Trophoblast cell (in vitro differentiated cells and primary cell): ENCODE measurements around the gene CCDC70.
"Not testable (repeated sequence)": the region's sequence is repeated elsewhere in the genome, so short reads cannot be mapped to it uniquely, and the experiment has no call there.

Source experiments
- DNase-seq, 2 donors: peaks; one replicate each; pipeline ENCODE4 v3.0.0-alpha.2; 2016
- H2AFZ ChIP-seq: 2 replicates; pipeline ENCODE4 v1.6.1; 2013; ENCODE audit warnings: low read length, moderate library complexity, mild to moderate bottlenecking; ENCODE audit not compliant: insufficient read depth, poor library complexity
- H2AK5ac ChIP-seq: 2 replicates; pipeline ENCODE4 v1.6.1; 2013; ENCODE audit warnings: mild to moderate bottlenecking, low read length
- H2BK120ac ChIP-seq: 2 replicates; pipeline ENCODE4 v1.6.1; 2013; ENCODE audit warnings: low read length, mild to moderate bottlenecking, moderate library complexity; ENCODE audit not compliant: insufficient read depth, poor library complexity
- H2BK12ac ChIP-seq: 2 replicates; pipeline ENCODE4 v1.6.1; 2013; ENCODE audit warnings: mild to moderate bottlenecking, low read length, moderate library complexity
- H2BK5ac ChIP-seq: 2 replicates; pipeline ENCODE4 v1.6.1; 2013; ENCODE audit warnings: low read length, low read depth, moderate library complexity, mild to moderate bottlenecking; ENCODE audit not compliant: poor library complexity
- H3K14ac ChIP-seq: 2 replicates; pipeline ENCODE4 v1.6.1; 2013; ENCODE audit warnings: mild to moderate bottlenecking, low read length
- H3K18ac ChIP-seq: 2 replicates; pipeline ENCODE4 v1.6.1; 2013; ENCODE audit warnings: mild to moderate bottlenecking, low read length
- H3K23ac ChIP-seq: 2 replicates; pipeline ENCODE4 v1.6.1; 2013; ENCODE audit warnings: low read length
- H3K27ac ChIP-seq: 2 replicates; pipeline ENCODE4 v1.5.1; 2013; ENCODE audit warnings: low read depth, mild to moderate bottlenecking, inconsistent platforms, low read length, moderate library complexity
- H3K27me3 ChIP-seq: 2 replicates; pipeline ENCODE4 v1.6.1; 2013; ENCODE audit warnings: inconsistent platforms, mild to moderate bottlenecking, low read length, moderate library complexity; ENCODE audit not compliant: insufficient read depth
- H3K36me3 ChIP-seq, 2 experiments: 1 replicate in 1 of 2; 2 replicates in 1 of 2; pipeline ENCODE4 v1.6.1; 2013; ENCODE audit warnings: low read length in 2 of 2, mild to moderate bottlenecking in 2 of 2, moderate library complexity in 1 of 2; ENCODE audit not compliant: insufficient read depth in 2 of 2, control insufficient read depth in 1 of 2
- H3K4ac ChIP-seq: 2 replicates; pipeline ENCODE4 v1.6.1; 2013; ENCODE audit warnings: low read depth, mild to moderate bottlenecking, low read length, moderate library complexity
- H3K4me1 ChIP-seq, 2 experiments: 1 replicate in 1 of 2; 2 replicates in 1 of 2; pipeline ENCODE4 v1.6.1; 2013; ENCODE audit warnings: low read length in 2 of 2, mild to moderate bottlenecking in 2 of 2, moderate library complexity in 1 of 2; ENCODE audit not compliant: insufficient read depth in 2 of 2, control insufficient read depth in 1 of 2
- H3K4me2 ChIP-seq: 2 replicates; pipeline ENCODE4 v1.6.1; 2013; ENCODE audit warnings: inconsistent platforms, mild to moderate bottlenecking, low read length, moderate library complexity
- H3K4me3 ChIP-seq: 2 replicates; pipeline ENCODE4 v1.5.1; 2013; ENCODE audit warnings: mild to moderate bottlenecking, low read depth, low read length, inconsistent platforms
- H3K79me1 ChIP-seq: one replicate; pipeline ENCODE4 v1.6.1; 2013; ENCODE audit warnings: low read length
- H3K79me2 ChIP-seq: 2 replicates; pipeline ENCODE4 v1.6.1; 2013; ENCODE audit warnings: low read length, mild to moderate bottlenecking; ENCODE audit not compliant: control insufficient read depth, insufficient read depth, poor library complexity
- H3K9ac ChIP-seq: 2 replicates; pipeline ENCODE4 v1.6.1; 2013; ENCODE audit warnings: mild to moderate bottlenecking, low read length
- H3K9me3 ChIP-seq: 2 replicates; pipeline ENCODE4 v1.6.1; 2013; ENCODE audit warnings: low read depth, mild to moderate bottlenecking, control low read depth, inconsistent platforms, low read length; ENCODE audit not compliant: insufficient read depth
- H4K12ac ChIP-seq: 2 replicates; pipeline ENCODE4 v1.6.1; 2013; ENCODE audit warnings: low read depth, mild to moderate bottlenecking, low read length, moderate library complexity
- H4K8ac ChIP-seq: 2 replicates; pipeline ENCODE4 v1.6.1; 2013; ENCODE audit warnings: low read depth, mild to moderate bottlenecking, low read length, moderate library complexity
- H4K91ac ChIP-seq: one replicate; pipeline ENCODE4 v1.6.1; 2013; ENCODE audit warnings: low read depth, mild to moderate bottlenecking, low read length, moderate library complexity
- WGBS: extraction: QIAGEN DNeasy Blood & Tissue Kit; methylation state at CpG from one replicate; pipeline ENCODE4 v1.1.7; 2013; ENCODE audit warnings: missing lambda C conversion rate; ENCODE audit not compliant: insufficient read length, insufficient coverage; ENCODE audit errors: extremely low coverage; 5-methylcytosine and 5-hydroxymethylcytosine counted together

Gene CCDC70

GRCh38 chr13:51823359-51823758 is 38.4 kb upstream of the CCDC70 start:
- Histone ChIP-seq H3K27me3 (no peaks in the 10 kb centered on the region), H3K14ac (no peak overlapping the region), H2BK12ac (no peak overlapping the region), H3K27ac (no peak overlapping the region), H2AK5ac (no peak overlapping the region), H4K91ac (no peak overlapping the region), H3K9me3 (no peaks in the 10 kb centered on the region), H2BK5ac (no peak overlapping the region), H3K4me2 (no peak overlapping the region), H3K4ac (no peak overlapping the region), H3K23ac (no peak overlapping the region), H3K4me3 (no peak overlapping the region), H4K8ac (no peak overlapping the region), H3K4me1 (no peaks in the 10 kb centered on the region), H3K79me1 (no peaks in the 10 kb centered on the region), H2BK120ac (no peak overlapping the region), H3K18ac (no peak overlapping the region), H3K36me3 (no peaks in the 10 kb centered on the region), H2AFZ (no peak overlapping the region), H3K9ac (no peak overlapping the region), H4K12ac (no peak overlapping the region), H3K79me2 (no peaks in the 10 kb centered on the region)
- no peak for DNase-seq
- no CpG with 5 or more reads among the region's 2 CpGs for WGBS

- Histone ChIP-seq H2BK5ac (no peak overlapping the region), H3K4me1 (no peaks in the 10 kb centered on the region), H3K79me2 (no peaks in the 10 kb centered on the region), H3K36me3 (no peaks in the 10 kb centered on the region), H3K18ac (no peak overlapping the region), H4K12ac (no peak overlapping the region), H3K4ac (no peak overlapping the region), H3K4me3 (no peak overlapping the region), H3K9ac (no peak overlapping the region), H2BK12ac (no peak overlapping the region), H2AFZ (no peak overlapping the region), H3K79me1 (no peaks in the 10 kb centered on the region), H2BK120ac (no peak overlapping the region), H4K91ac (no peak overlapping the region), H4K8ac (no peak overlapping the region), H3K23ac (no peak overlapping the region), H3K4me2 (no peak overlapping the region), H3K27me3 (no peaks in the 10 kb centered on the region), H3K27ac (no peak overlapping the region), H3K9me3 (no peaks in the 10 kb centered on the region), H3K14ac (no peak overlapping the region), H2AK5ac (no peak overlapping the region)
- whole genome bisulfite sequencing = no CpG with 5 or more reads among the region's 2 CpGs
- no peak for DNase-seq
These were observed 37.9 kb upstream of the CCDC70 start for GRCh38 chr13:51823863-51824262.

GRCh38 chr13:51824712-51825111 is 37.1 kb upstream of the CCDC70 start:
- not testable (repeated sequence) for H3K23ac ChIP-seq, DNase-seq, H2BK12ac ChIP-seq, H3K14ac ChIP-seq, H2BK120ac ChIP-seq, H3K4me3 ChIP-seq, H3K27me3 ChIP-seq, H3K27ac ChIP-seq, H3K79me1 ChIP-seq, H3K9me3 ChIP-seq, H3K18ac ChIP-seq, H3K4me2 ChIP-seq, H2AFZ ChIP-seq, H3K9ac ChIP-seq, H4K91ac ChIP-seq, H4K12ac ChIP-seq, H2AK5ac ChIP-seq, H3K4me1 ChIP-seq, H3K79me2 ChIP-seq, H3K36me3 ChIP-seq, H3K4ac ChIP-seq, H2BK5ac ChIP-seq, H4K8ac ChIP-seq
- no CpG with 5 or more reads among the region's 11 CpGs for WGBS

GRCh38 chr13:51825165-51825592 is 36.6 kb upstream of the CCDC70 start:
- H3K4me2 ChIP-seq = no peak overlapping the region
- H4K91ac ChIP-seq = no peak overlapping the region
- no peak overlapping the region for H2BK12ac ChIP-seq
- H4K8ac ChIP-seq = no peak overlapping the region
- H3K4me3 ChIP-seq = no peak overlapping the region
- no peak overlapping the region for H2AFZ ChIP-seq
- H4K12ac ChIP-seq = no peak overlapping the region
- H2AK5ac ChIP-seq = no peak overlapping the region
- H2BK120ac ChIP-seq = no peak overlapping the region
- H3K23ac ChIP-seq = no peak overlapping the region
- no peak overlapping the region for H3K27ac ChIP-seq
- no peaks in the 10 kb centered on the region for H3K4me1 ChIP-seq
- no peaks in the 10 kb centered on the region for H3K79me1 ChIP-seq
- no peak overlapping the region for H3K4ac ChIP-seq
- H3K79me2 ChIP-seq = no peaks in the 10 kb centered on the region
- no peaks in the 10 kb centered on the region for H3K27me3 ChIP-seq
- no peak overlapping the region for H2BK5ac ChIP-seq
- no peak overlapping the region for H3K9ac ChIP-seq
- H3K14ac ChIP-seq = no peak overlapping the region
- H3K9me3 ChIP-seq = no peaks in the 10 kb centered on the region
- WGBS = no CpG with 5 or more reads among the region's 2 CpGs
- no peaks in the 10 kb centered on the region for H3K36me3 ChIP-seq
- DNase-seq = no peak
- H3K18ac ChIP-seq = no peak overlapping the region
